ENCODE measurements around the gene RFX8.

Gene RFX8

GRCh38 chr2:101348883-101349282 is 126.0 kb downstream of the RFX8 start:
- DNase-seq (ENCODE audit: low spot score) = peak; percentile 52

Measured in SW480 (cell line).